ENCODE measurements around the gene C9orf85. TPM values are rescaled to one million over a fixed set of nuclear protein-coding genes. Genes with fewer than 3 reads are reported as not detected.

Gene C9orf85
- polyA plus RNA-seq, 2 of the 4 experiments (the other 2 are of a cell fraction), result 15.9 to 24.6 TPM

DNA sequence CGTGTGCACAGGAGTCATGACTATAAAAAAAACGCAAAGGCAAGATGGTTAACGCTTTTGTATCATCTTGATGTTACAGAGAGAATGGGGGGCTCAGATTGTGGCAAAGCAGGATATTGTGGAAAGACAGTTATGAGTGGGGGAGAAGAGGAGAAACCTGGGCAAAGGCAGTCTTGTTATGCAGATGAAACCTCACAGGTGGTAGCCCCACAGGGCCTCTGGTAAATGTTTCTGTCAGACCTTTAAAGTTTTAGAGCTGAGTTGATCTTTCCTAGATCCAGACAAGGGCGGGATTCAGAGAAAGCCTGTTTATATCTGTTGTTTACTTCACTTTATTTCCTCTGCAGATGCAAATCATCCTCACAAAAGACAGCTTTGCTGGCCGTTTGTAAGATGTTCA lies 55.2 kb downstream of the C9orf85 start:
- Histone ChIP-seq H3K27ac (no peak overlapping the region), H3K9me3 (peaks cover 13% of the 10 kb centered on the region; the same call in 2 of the 3 replicates), H3K4me2 (no peak overlapping the region), H3K4me3 (no peak overlapping the region), H3K4me1 (no peaks in the 10 kb centered on the region)
- no peak for DNase-seq (ENCODE audit: low read depth in 1 of 2, low spot score in 1 of 2)
- ChIA-PET POLR2A (no interaction called here), CTCF (no interaction called here)
- 81% methylated on average over 5 of the region's 5 CpGs for WGBS (ENCODE audit: missing lambda C conversion rate)
- ATAC-seq, result no peak
- no peak for FAIRE-seq
- TF ChIP-seq JUNB (IDR thresholded peaks at IDR 0.05) (no peak), NPAS2 (CRISPR knock-in tag; IDR thresholded peaks at IDR 0.05; ENCODE audit: borderline replicate concordance) (no peak), ZC3H11A (IDR thresholded peaks at IDR 0.05) (no peak), MAFK (IDR thresholded peaks at IDR 0.05; ENCODE audit: partially characterized antibody) (no peak), ZFP36 (IDR thresholded peaks at IDR 0.05; ENCODE audit: borderline replicate concordance, partially characterized antibody) (no peak), FOSB (CRISPR knock-in tag; IDR thresholded peaks at IDR 0.05) (no peak), PHF8 (IDR thresholded peaks at IDR 0.05; ENCODE audit: borderline replicate concordance, low read depth) (no peak), EP300 (IDR thresholded peaks at IDR 0.05) (no peak), EHMT2 (IDR thresholded peaks at IDR 0.05; ENCODE audit: low read depth) (no peak)

- H3K4me2 ChIP-seq, result no peak overlapping the region
- POLR2A ChIA-PET, result no interaction called here
- FAIRE-seq (no peak), DNase-seq (ENCODE audit: low read depth in 1 of 2, low spot score in 1 of 2) (no peak), ATAC-seq (no peak)
- WGBS (ENCODE audit: missing lambda C conversion rate), result 83% methylated on average over 10 of the region's 10 CpGs
- no peaks in the 10 kb centered on the region for H3K4me1 ChIP-seq
- CTCF ChIA-PET, result no interaction called here
- H3K27ac ChIP-seq, result no peak overlapping the region
- no peak overlapping the region for H3K4me3 ChIP-seq
- peaks cover 13% of the 10 kb centered on the region; the same call in 2 of the 3 replicates for H3K9me3 ChIP-seq
- TF ChIP-seq USF2 (IDR thresholded peaks at IDR 0.05), result no peak
Measured at GRCh38 chr9:71968541-71969090, 57.2 kb downstream of the C9orf85 start.

DNA sequence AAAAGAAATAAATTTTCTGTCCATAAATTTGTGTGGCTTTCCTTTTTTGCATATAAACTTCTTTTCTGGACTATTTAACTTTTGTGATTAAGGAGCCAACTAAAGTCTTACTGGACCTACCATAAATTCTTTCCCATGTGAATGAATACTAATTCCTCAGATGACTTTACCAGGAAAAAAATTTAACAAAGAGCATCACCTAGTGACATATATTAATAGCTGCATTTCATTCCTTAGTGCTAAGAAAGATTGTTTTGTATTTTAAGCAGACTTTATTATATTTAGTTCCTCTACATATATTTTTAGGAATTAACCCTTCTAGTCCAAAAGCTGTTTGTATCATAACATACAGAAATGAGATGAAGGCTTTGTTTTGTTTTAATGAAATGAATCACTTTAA lies 64.4 kb downstream of the C9orf85 start:
- FAIRE-seq (no peak), DNase-seq (ENCODE audit: low read depth in 1 of 2, low spot score in 1 of 2) (no peak), ATAC-seq (no peak)
- POLR2A ChIA-PET, result no interaction called here
- TF ChIP-seq HDAC2 (IDR thresholded peaks at IDR 0.05) (no peak), JUNB (IDR thresholded peaks at IDR 0.05) (no peak), KDM5A (IDR thresholded peaks at IDR 0.05) (no peak), RAD21 (conservative IDR thresholded peaks at IDR 0.05 in 1 of 2, IDR thresholded peaks at IDR 0.05 in 1 of 2) (peak; percentile 43 to 44), MYC (IDR thresholded peaks at IDR 0.05; ENCODE audit: borderline replicate concordance, low read length) (no peak), POLR2AphosphoS2 (conservative IDR thresholded peaks at IDR 0.05; ENCODE audit: low read length) (no peak), KDM1A (IDR thresholded peaks at IDR 0.05; ENCODE audit: low read depth) (no peak), TP53 (CRISPR knock-in tag; IDR thresholded peaks at IDR 0.05) (no peak), ZNF302 (CRISPR knock-in tag; IDR thresholded peaks at IDR 0.05) (no peak), SMC3 (IDR thresholded peaks at IDR 0.05) (0 out of 3 replicates have a peak, but pooled peaks have one; percentile 11)
- TF ChIP-seq, protein P1, sequence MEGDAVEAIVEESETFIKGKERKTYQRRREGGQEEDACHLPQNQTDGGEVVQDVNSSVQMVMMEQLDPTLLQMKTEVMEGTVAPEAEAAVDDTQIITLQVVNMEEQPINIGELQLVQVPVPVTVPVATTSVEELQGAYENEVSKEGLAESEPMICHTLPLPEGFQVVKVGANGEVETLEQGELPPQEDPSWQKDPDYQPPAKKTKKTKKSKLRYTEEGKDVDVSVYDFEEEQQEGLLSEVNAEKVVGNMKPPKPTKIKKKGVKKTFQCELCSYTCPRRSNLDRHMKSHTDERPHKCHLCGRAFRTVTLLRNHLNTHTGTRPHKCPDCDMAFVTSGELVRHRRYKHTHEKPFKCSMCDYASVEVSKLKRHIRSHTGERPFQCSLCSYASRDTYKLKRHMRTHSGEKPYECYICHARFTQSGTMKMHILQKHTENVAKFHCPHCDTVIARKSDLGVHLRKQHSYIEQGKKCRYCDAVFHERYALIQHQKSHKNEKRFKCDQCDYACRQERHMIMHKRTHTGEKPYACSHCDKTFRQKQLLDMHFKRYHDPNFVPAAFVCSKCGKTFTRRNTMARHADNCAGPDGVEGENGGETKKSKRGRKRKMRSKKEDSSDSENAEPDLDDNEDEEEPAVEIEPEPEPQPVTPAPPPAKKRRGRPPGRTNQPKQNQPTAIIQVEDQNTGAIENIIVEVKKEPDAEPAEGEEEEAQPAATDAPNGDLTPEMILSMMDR (IDR thresholded peaks at IDR 0.05), result peak; percentile 36; the same call in 2 of the 3 replicates
- Histone ChIP-seq H3K4me2 (no peak overlapping the region), H3K27ac (no peak overlapping the region), H3K4me3 (no peak overlapping the region), H3K9me3 (no peaks in the 10 kb centered on the region), H3K4me1 (no peaks in the 10 kb centered on the region)
- CTCF ChIA-PET, result interaction anchor here (0.8 kb wide), 1 partner anchor 691 kb away, joined by 4 read pairs; no protein-coding TSS in a partner anchor
